ENCODE measurements around the gene ZHX3. TPM values are rescaled to one million over a fixed set of nuclear protein-coding genes. Genes with fewer than 3 reads are reported as not detected.

Gene ZHX3
- total and polyA plus RNA-seq, 3 experiments from 2014 or later: 12.1 to 15.3 (median 12.7) TPM

DNA sequence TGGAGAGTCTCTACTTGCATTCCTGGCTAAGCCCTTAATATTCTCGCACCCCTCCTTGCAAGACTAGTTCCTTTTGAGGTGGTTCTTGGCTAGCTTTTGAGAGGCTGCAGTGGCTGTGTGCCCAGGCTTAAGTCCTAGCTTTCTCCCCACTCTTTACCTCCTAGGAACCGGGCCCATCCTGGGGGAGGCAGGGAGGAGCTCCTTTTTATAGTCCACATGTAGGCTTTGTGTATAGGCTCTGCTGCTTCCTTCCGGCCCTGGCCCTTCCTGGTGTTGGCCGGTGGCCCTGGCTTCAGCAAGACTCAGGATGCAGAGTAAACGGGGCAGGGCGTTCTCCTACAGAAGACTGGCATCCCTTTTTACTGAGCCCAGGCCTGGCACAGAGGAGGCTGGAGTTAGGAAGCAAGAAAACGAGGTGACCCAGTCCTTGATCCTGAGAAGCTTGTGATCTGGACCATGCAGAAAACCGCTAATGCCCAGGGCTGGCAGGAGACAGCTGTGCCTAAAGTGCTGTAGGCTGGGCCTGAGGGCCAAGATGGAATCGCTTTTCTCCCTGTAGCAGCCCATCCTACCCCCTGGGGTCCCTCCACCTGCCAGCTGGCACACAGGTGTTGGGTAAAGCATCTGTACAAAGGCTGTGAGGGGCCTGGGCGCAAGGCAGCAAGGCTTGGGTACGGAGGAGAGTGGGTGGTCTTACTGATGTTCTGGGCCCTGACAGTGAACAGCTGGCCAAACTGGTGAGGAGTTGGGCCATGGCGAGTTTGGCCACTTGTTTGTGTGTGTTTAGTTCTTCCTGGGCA is 171.5 kb downstream of the ZHX3 start:
- Mint-ChIP-seq H3K9me3 (no peaks in the 10 kb centered on the region), H3K4me3 (peak overlapping the region in 6 of 7 donors; percentile 54 to 97 (median 91)), H3K4me1 (peaks cover 96 to 99% (median 98%) of the 10 kb centered on the region in 3 donors), H3K27me3 (peaks cover 0 to 1% of the 10 kb centered on the region in 2 donors), H3K27ac (peak overlapping the region; percentile 92 to 99 (median 94)), H3K36me3 (peaks cover 4 to 8% (median 5%) of the 10 kb centered on the region in 3 donors)
- H3K4me3 ChIP-seq (ENCODE audit: low read length): peak overlapping the region; percentile 20
- H3K27me3 ChIP-seq (ENCODE audit: insufficient read depth, low read length, poor library complexity, severe bottlenecking): no peaks in the 10 kb centered on the region
- peak in 1 of 5 donors; percentile 36 for DNase-seq
- POLR2A ChIA-PET: interaction anchor here (1.1 to 3.1 kb wide), 2 partner anchors 8 to 10 kb away, joined by 3 to 14 read pairs; no protein-coding TSS in a partner anchor
- H3K36me3 ChIP-seq (ENCODE audit: insufficient read depth, low read length): no peaks in the 10 kb centered on the region
- H3K9me3 ChIP-seq (ENCODE audit: low read length): no peaks in the 10 kb centered on the region
- H3K4me1 ChIP-seq (ENCODE audit: insufficient read depth, low read length): peaks cover 100% of the 10 kb centered on the region
- no peak overlapping the region for H3K27ac ChIP-seq (ENCODE audit: low read depth, low read length)
- CTCF ChIA-PET: interaction anchor here (0.9 to 8.1 kb wide), 4 partner anchors 10 to 72 kb away, joined by 3 to 71 read pairs (median 24); no protein-coding TSS in a partner anchor

- no peaks in the 10 kb centered on the region for H3K36me3 ChIP-seq (ENCODE audit: insufficient read depth, low read length)
- ChIA-PET CTCF (interaction anchor here (0.9 to 8.1 kb wide), 4 partner anchors 10 to 73 kb away, joined by 3 to 71 read pairs (median 24); no protein-coding TSS in a partner anchor), POLR2A (interaction anchor here (3.1 to 4.9 kb wide), 2 partner anchors 11 kb away, joined by 14 to 51 read pairs; no protein-coding TSS in a partner anchor)
- no peaks in the 10 kb centered on the region for H3K9me3 Mint-ChIP-seq
- no peaks in the 10 kb centered on the region for H3K9me3 ChIP-seq (ENCODE audit: low read length)
- H3K27me3 Mint-ChIP-seq: peaks cover 0 to 1% of the 10 kb centered on the region in 2 donors
- H3K36me3 Mint-ChIP-seq: peaks cover 4 to 8% (median 5%) of the 10 kb centered on the region in 3 donors
- H3K4me1 ChIP-seq (ENCODE audit: insufficient read depth, low read length): peaks cover 100% of the 10 kb centered on the region
- DNase-seq: peak in 1 of 5 donors; percentile 18
- H3K4me1 Mint-ChIP-seq: peaks cover 96 to 99% (median 98%) of the 10 kb centered on the region in 3 donors
- peak overlapping the region; percentile 63 to 98 (median 94) for H3K4me3 Mint-ChIP-seq
- no peaks in the 10 kb centered on the region for H3K27me3 ChIP-seq (ENCODE audit: insufficient read depth, low read length, poor library complexity, severe bottlenecking)
- no peak overlapping the region for H3K27ac ChIP-seq (ENCODE audit: low read depth, low read length)
- H3K4me3 ChIP-seq (ENCODE audit: low read length): peak overlapping the region; percentile 22
- H3K27ac Mint-ChIP-seq: peak overlapping the region; percentile 92 to 99 (median 94)
Measured at GRCh38 chr20:41145317-41145716, 172.2 kb downstream of the ZHX3 start.

DNA sequence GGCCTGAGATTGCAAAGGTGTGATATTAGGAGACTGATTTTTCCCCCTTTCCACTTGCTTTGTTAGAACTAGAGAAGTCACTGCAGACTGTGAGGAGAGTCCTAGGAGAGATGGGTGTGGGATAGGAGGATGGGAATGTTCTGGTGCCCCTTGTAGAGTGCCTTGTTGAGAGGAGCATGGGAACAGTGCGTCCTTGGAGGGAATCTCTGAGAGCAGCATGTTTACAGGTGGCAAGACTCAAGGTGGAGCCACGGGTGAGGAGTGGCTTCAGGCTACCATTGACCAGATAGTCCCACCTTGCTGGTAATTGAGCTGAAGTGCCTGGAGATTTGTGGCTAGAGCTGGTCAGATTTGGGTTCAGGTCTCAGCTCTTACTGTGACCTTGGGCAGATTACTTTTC is 174.2 kb downstream of the ZHX3 start:
- H3K4me3 Mint-ChIP-seq: peak overlapping the region; percentile 89 to 98 (median 94)
- Histone ChIP-seq H3K27me3 (ENCODE audit: insufficient read depth, low read length, poor library complexity, severe bottlenecking) (no peaks in the 10 kb centered on the region), H3K27ac (ENCODE audit: low read depth, low read length) (no peak overlapping the region), H3K36me3 (ENCODE audit: insufficient read depth, low read length) (no peaks in the 10 kb centered on the region), H3K4me3 (ENCODE audit: low read length) (peak overlapping the region; percentile 85), H3K4me1 (ENCODE audit: insufficient read depth, low read length) (peaks cover 97% of the 10 kb centered on the region), H3K9me3 (ENCODE audit: low read length) (no peaks in the 10 kb centered on the region)
- H3K36me3 Mint-ChIP-seq: peaks cover 3 to 8% (median 4%) of the 10 kb centered on the region in 3 donors
- DNase-seq: no peak
- CTCF ChIA-PET: interaction anchor here (1.0 to 8.1 kb wide), 4 partner anchors 8 to 196 kb away, joined by 3 to 71 read pairs (median 24); no protein-coding TSS in a partner anchor
- POLR2A ChIA-PET: interaction anchor here (0.5 to 4.9 kb wide), 3 partner anchors 9 to 26 kb away, joined by 3 to 51 read pairs (median 6); no protein-coding TSS in a partner anchor
- H3K27ac Mint-ChIP-seq: peak overlapping the region; percentile 80 to 99 (median 94)
- no peaks in the 10 kb centered on the region for H3K9me3 Mint-ChIP-seq
- peaks cover 96 to 98% (median 98%) of the 10 kb centered on the region in 3 donors for H3K4me1 Mint-ChIP-seq
- peaks cover 0 to 4% of the 10 kb centered on the region in 2 donors for H3K27me3 Mint-ChIP-seq

GRCh38 chr20:41142919-41143318 is 174.6 kb downstream of the ZHX3 start:
- H3K36me3 Mint-ChIP-seq: peaks cover 3 to 11% (median 4%) of the 10 kb centered on the region in 3 donors
- Histone ChIP-seq H3K27ac (ENCODE audit: low read depth, low read length) (peak overlapping the region; percentile 3), H3K36me3 (ENCODE audit: insufficient read depth, low read length) (no peaks in the 10 kb centered on the region), H3K4me1 (ENCODE audit: insufficient read depth, low read length) (peaks cover 93% of the 10 kb centered on the region), H3K27me3 (ENCODE audit: insufficient read depth, low read length, poor library complexity, severe bottlenecking) (no peaks in the 10 kb centered on the region), H3K4me3 (ENCODE audit: low read length) (peak overlapping the region; percentile 85), H3K9me3 (ENCODE audit: low read length) (no peaks in the 10 kb centered on the region)
- ChIA-PET POLR2A (interaction anchor here (0.5 to 4.9 kb wide), 5 partner anchors 8 to 197 kb away, joined by 3 to 51 read pairs (median 5); no protein-coding TSS in a partner anchor), CTCF (interaction anchor here (1.1 to 8.1 kb wide), 5 partner anchors 10 to 89 kb away, joined by 3 to 71 read pairs (median 20); no protein-coding TSS in a partner anchor)
- H3K9me3 Mint-ChIP-seq: no peaks in the 10 kb centered on the region
- peak overlapping the region; percentile 80 to 99 (median 94) for H3K27ac Mint-ChIP-seq
- H3K27me3 Mint-ChIP-seq: peaks cover 0 to 2% of the 10 kb centered on the region in 2 donors
- peaks cover 92 to 94% (median 94%) of the 10 kb centered on the region in 3 donors for H3K4me1 Mint-ChIP-seq
- peak; percentile 44 to 68 (median 46) for DNase-seq
- H3K4me3 Mint-ChIP-seq: peak overlapping the region; percentile 89 to 98 (median 94)

GRCh38 chr20:41142245-41142644 is 175.3 kb downstream of the ZHX3 start:
- peaks cover 86% of the 10 kb centered on the region for H3K4me1 ChIP-seq (ENCODE audit: insufficient read depth, low read length)
- DNase-seq: no peak
- no peaks in the 10 kb centered on the region for H3K27me3 ChIP-seq (ENCODE audit: insufficient read depth, low read length, poor library complexity, severe bottlenecking)
- H3K36me3 Mint-ChIP-seq: peaks cover 3 to 11% (median 4%) of the 10 kb centered on the region in 3 donors
- no peaks in the 10 kb centered on the region for H3K9me3 Mint-ChIP-seq
- ChIA-PET POLR2A (interaction anchor here (0.6 to 4.9 kb wide), 5 partner anchors 9 to 197 kb away, joined by 3 to 51 read pairs (median 5); no protein-coding TSS in a partner anchor), CTCF (interaction anchor here (0.8 to 8.1 kb wide), 7 partner anchors 11 to 197 kb away, joined by 3 to 71 read pairs (median 5); no protein-coding TSS in a partner anchor)
- H3K9me3 ChIP-seq (ENCODE audit: low read length): no peaks in the 10 kb centered on the region
- H3K27me3 Mint-ChIP-seq: peaks cover 0 to 2% of the 10 kb centered on the region in 2 donors
- H3K4me1 Mint-ChIP-seq: peaks cover 86 to 88% (median 87%) of the 10 kb centered on the region in 3 donors
- peak overlapping the region; percentile 3 for H3K27ac ChIP-seq (ENCODE audit: low read depth, low read length)
- H3K36me3 ChIP-seq (ENCODE audit: insufficient read depth, low read length): no peaks in the 10 kb centered on the region
- peak overlapping the region; percentile 85 for H3K4me3 ChIP-seq (ENCODE audit: low read length)
- H3K4me3 Mint-ChIP-seq: peak overlapping the region; percentile 89 to 98 (median 94)
- peak overlapping the region; percentile 92 to 99 (median 95) for H3K27ac Mint-ChIP-seq

GRCh38 chr20:41141153-41141815 is 176.2 kb downstream of the ZHX3 start:
- peak overlapping the region; percentile 85 for H3K4me3 ChIP-seq (ENCODE audit: low read length)
- H3K36me3 Mint-ChIP-seq: peaks cover 0 to 11% (median 3%) of the 10 kb centered on the region in 3 donors
- peak overlapping the region; percentile 44 for H3K27ac ChIP-seq (ENCODE audit: low read depth, low read length)
- H3K27me3 Mint-ChIP-seq: peaks cover 0 to 2% of the 10 kb centered on the region in 2 donors
- no peaks in the 10 kb centered on the region for H3K9me3 ChIP-seq (ENCODE audit: low read length)
- no peaks in the 10 kb centered on the region for H3K9me3 Mint-ChIP-seq
- peaks cover 79 to 82% (median 80%) of the 10 kb centered on the region in 3 donors for H3K4me1 Mint-ChIP-seq
- CTCF ChIA-PET: interaction anchor here (0.8 to 8.1 kb wide), 7 partner anchors 9 to 198 kb away, joined by 3 to 71 read pairs (median 5); no protein-coding TSS in a partner anchor
- H3K27me3 ChIP-seq (ENCODE audit: insufficient read depth, low read length, poor library complexity, severe bottlenecking): no peaks in the 10 kb centered on the region
- H3K4me3 Mint-ChIP-seq: peak overlapping the region; percentile 89 to 98 (median 94)
- H3K36me3 ChIP-seq (ENCODE audit: insufficient read depth, low read length): no peaks in the 10 kb centered on the region
- DNase-seq: no peak
- POLR2A ChIA-PET: interaction anchor here (0.9 to 4.9 kb wide), 5 partner anchors 10 to 33 kb away, joined by 3 to 51 read pairs (median 5); no protein-coding TSS in a partner anchor
- H3K27ac Mint-ChIP-seq: peak overlapping the region; percentile 92 to 99 (median 95)
- peaks cover 80% of the 10 kb centered on the region for H3K4me1 ChIP-seq (ENCODE audit: insufficient read depth, low read length)

Data from CD8-positive, alpha-beta memory T cell (primary cell).